ENCODE results near the gene EBF3.

The EBF3 gene

DNA sequence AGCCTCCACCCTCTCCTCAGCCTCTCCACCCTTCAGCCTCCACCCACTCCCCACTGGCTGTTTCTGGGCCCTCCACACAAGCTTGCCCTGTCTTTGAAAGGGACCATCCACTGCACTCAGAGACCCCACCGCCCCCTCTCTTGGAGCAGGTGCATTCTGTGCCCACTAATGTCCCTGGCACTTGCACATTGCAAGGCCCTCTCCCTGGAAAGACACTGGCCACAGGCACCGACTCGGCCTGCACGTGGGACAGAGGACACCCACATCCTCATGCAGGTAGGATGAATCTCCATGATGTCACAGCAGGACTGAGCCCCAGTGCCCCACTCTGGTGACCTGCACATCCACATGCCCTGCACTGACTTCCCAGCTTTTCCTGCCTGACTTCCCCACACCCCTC, 36.8 kb upstream of the EBF3 start:
- no peak overlapping the region for H2AFZ ChIP-seq (ENCODE audit: low read depth, low read length)
- no peak overlapping the region for H2BK5ac ChIP-seq (ENCODE audit: low read depth, low read length, poor library complexity, severe bottlenecking)
- 63% methylated on average over 4 of the region's 4 CpGs for WGBS
- H4K8ac ChIP-seq (ENCODE audit: low read length) = no peak overlapping the region
- no peak overlapping the region for H3K4me3 ChIP-seq (ENCODE audit: insufficient read depth in 1 of 2, low read depth in 1 of 2, low read length in 2 of 2)
- H2BK12ac ChIP-seq (ENCODE audit: low read length in 2 of 2) = no peak overlapping the region
- H2BK120ac ChIP-seq (ENCODE audit: low read depth, low read length) = no peak overlapping the region
- H3K9me3 ChIP-seq (ENCODE audit: control insufficient read depth, low read length) = peaks cover 10% of the 10 kb centered on the region
- H3K9ac ChIP-seq (ENCODE audit: low read length) = no peak overlapping the region
- H2AK5ac ChIP-seq (ENCODE audit: low read length, severe bottlenecking) = no peak overlapping the region
- no peaks in the 10 kb centered on the region for H3K4me1 ChIP-seq (ENCODE audit: control insufficient read depth, insufficient read depth, low read depth, low read length)
- no peak for DNase-seq
- H4K91ac ChIP-seq (ENCODE audit: low read length) = no peak overlapping the region
- no peak overlapping the region for H3K23ac ChIP-seq (ENCODE audit: low read length in 2 of 2)
- H3K14ac ChIP-seq (ENCODE audit: low read length in 2 of 2) = no peak overlapping the region
- no peaks in the 10 kb centered on the region for H3K27me3 ChIP-seq (ENCODE audit: control insufficient read depth in 1 of 2, insufficient read depth in 1 of 2, low read length in 2 of 2)
- no peak overlapping the region for H3K18ac ChIP-seq (ENCODE audit: low read depth in 1 of 2, low read length in 2 of 2)
- no peaks in the 10 kb centered on the region for H3K79me1 ChIP-seq (replicated peaks; ENCODE audit: low read length, poor library complexity, severe bottlenecking)
- H2BK15ac ChIP-seq (ENCODE audit: low read depth, poor library complexity, severe bottlenecking) = no peak overlapping the region
- no peak overlapping the region for H3K27ac ChIP-seq (ENCODE audit: low read length, poor library complexity, severe bottlenecking)
- no peaks in the 10 kb centered on the region for H3K36me3 ChIP-seq (ENCODE audit: control insufficient read depth in 1 of 2, insufficient read depth in 2 of 2, low read depth in 1 of 2, low read length in 2 of 2)
- no peak overlapping the region for H3K4ac ChIP-seq (ENCODE audit: low read depth in 1 of 2, low read length in 2 of 2)
- no peak overlapping the region for H3K4me2 ChIP-seq (ENCODE audit: low read length, poor library complexity, severe bottlenecking)

DNA sequence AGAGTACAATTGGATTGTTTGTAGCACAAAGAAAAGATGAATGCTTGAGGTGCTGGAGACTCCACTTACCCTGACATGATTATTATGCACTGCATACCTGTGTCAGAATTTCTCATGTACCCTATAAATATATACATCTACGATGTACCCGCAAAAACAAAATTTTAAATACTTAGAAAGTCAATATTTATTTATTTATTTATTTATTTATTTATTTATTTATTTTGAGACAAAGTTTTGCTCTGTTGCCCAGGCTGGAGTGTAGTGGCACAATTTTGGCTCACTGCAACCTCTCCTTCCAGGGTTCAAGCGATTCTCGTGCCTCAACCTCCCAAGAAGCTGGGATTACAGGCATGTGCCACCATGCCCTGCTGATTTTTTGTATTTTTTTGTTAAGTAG, 35.1 kb upstream of the EBF3 start:
- H3K4me2 ChIP-seq (ENCODE audit: low read length, poor library complexity, severe bottlenecking) = no peak overlapping the region
- H3K23ac ChIP-seq (ENCODE audit: low read length in 2 of 2) = no peak overlapping the region
- no peak overlapping the region for H2BK120ac ChIP-seq (ENCODE audit: low read depth, low read length)
- H3K4me3 ChIP-seq (ENCODE audit: insufficient read depth in 1 of 2, low read depth in 1 of 2, low read length in 2 of 2) = no peak overlapping the region
- no peaks in the 10 kb centered on the region for H3K27me3 ChIP-seq (ENCODE audit: control insufficient read depth in 1 of 2, insufficient read depth in 1 of 2, low read length in 2 of 2)
- H4K91ac ChIP-seq (ENCODE audit: low read length) = no peak overlapping the region
- no peak overlapping the region for H2BK5ac ChIP-seq (ENCODE audit: low read depth, low read length, poor library complexity, severe bottlenecking)
- H3K27ac ChIP-seq (ENCODE audit: low read length, poor library complexity, severe bottlenecking) = no peak overlapping the region
- H2BK12ac ChIP-seq (ENCODE audit: low read length in 2 of 2) = no peak overlapping the region
- H3K4me1 ChIP-seq (ENCODE audit: control insufficient read depth, insufficient read depth, low read depth, low read length) = no peaks in the 10 kb centered on the region
- no peak overlapping the region for H2AFZ ChIP-seq (ENCODE audit: low read depth, low read length)
- H2BK15ac ChIP-seq (ENCODE audit: low read depth, poor library complexity, severe bottlenecking) = no peak overlapping the region
- no peaks in the 10 kb centered on the region for H3K79me1 ChIP-seq (replicated peaks; ENCODE audit: low read length, poor library complexity, severe bottlenecking)
- no peak overlapping the region for H3K14ac ChIP-seq (ENCODE audit: low read length in 2 of 2)
- no peaks in the 10 kb centered on the region for H3K36me3 ChIP-seq (ENCODE audit: control insufficient read depth in 1 of 2, insufficient read depth in 2 of 2, low read depth in 1 of 2, low read length in 2 of 2)
- H3K9me3 ChIP-seq (ENCODE audit: control insufficient read depth, low read length) = peaks cover 3% of the 10 kb centered on the region
- no peak overlapping the region for H3K4ac ChIP-seq (ENCODE audit: low read depth in 1 of 2, low read length in 2 of 2)
- H2AK5ac ChIP-seq (ENCODE audit: low read length, severe bottlenecking) = no peak overlapping the region
- H3K18ac ChIP-seq (ENCODE audit: low read depth in 1 of 2, low read length in 2 of 2) = no peak overlapping the region
- no peak overlapping the region for H4K8ac ChIP-seq (ENCODE audit: low read length)
- WGBS = 87% methylated on average over 2 of the region's 4 CpGs
- no peak overlapping the region for H3K9ac ChIP-seq (ENCODE audit: low read length)
- no peak for DNase-seq

- Histone ChIP-seq H3K4ac (ENCODE audit: low read depth in 1 of 2, low read length in 2 of 2) (no peak overlapping the region), H3K9me3 (ENCODE audit: control insufficient read depth, low read length) (peaks cover 3% of the 10 kb centered on the region), H3K27ac (ENCODE audit: low read length, poor library complexity, severe bottlenecking) (no peak overlapping the region), H2AFZ (ENCODE audit: low read depth, low read length) (no peak overlapping the region), H2BK15ac (ENCODE audit: low read depth, poor library complexity, severe bottlenecking) (no peak overlapping the region), H3K9ac (ENCODE audit: low read length) (peak overlapping the region; percentile 80), H2BK120ac (ENCODE audit: low read depth, low read length) (no peak overlapping the region), H3K36me3 (ENCODE audit: control insufficient read depth in 1 of 2, insufficient read depth in 2 of 2, low read depth in 1 of 2, low read length in 2 of 2) (no peaks in the 10 kb centered on the region), H3K4me3 (ENCODE audit: insufficient read depth in 1 of 2, low read depth in 1 of 2, low read length in 2 of 2) (no peak overlapping the region), H3K4me2 (ENCODE audit: low read length, poor library complexity, severe bottlenecking) (no peak overlapping the region), H3K14ac (ENCODE audit: low read length in 2 of 2) (no peak overlapping the region), H3K27me3 (ENCODE audit: control insufficient read depth in 1 of 2, insufficient read depth in 1 of 2, low read length in 2 of 2) (no peaks in the 10 kb centered on the region), H3K23ac (ENCODE audit: low read length in 2 of 2) (no peak overlapping the region), H3K4me1 (ENCODE audit: control insufficient read depth, insufficient read depth, low read depth, low read length) (no peaks in the 10 kb centered on the region), H3K79me1 (replicated peaks; ENCODE audit: low read length, poor library complexity, severe bottlenecking) (no peaks in the 10 kb centered on the region), H4K8ac (ENCODE audit: low read length) (no peak overlapping the region), H2BK5ac (ENCODE audit: low read depth, low read length, poor library complexity, severe bottlenecking) (no peak overlapping the region), H2BK12ac (ENCODE audit: low read length in 2 of 2) (no peak overlapping the region), H2AK5ac (ENCODE audit: low read length, severe bottlenecking) (no peak overlapping the region), H3K18ac (ENCODE audit: low read depth in 1 of 2, low read length in 2 of 2) (no peak overlapping the region), H4K91ac (ENCODE audit: low read length) (no peak overlapping the region)
- 74% methylated on average over 1 of the region's 1 CpG for WGBS
- DNase-seq = no peak
Measured at GRCh38 chr10:129993621-129994020, 29.5 kb upstream of the EBF3 start.

DNA sequence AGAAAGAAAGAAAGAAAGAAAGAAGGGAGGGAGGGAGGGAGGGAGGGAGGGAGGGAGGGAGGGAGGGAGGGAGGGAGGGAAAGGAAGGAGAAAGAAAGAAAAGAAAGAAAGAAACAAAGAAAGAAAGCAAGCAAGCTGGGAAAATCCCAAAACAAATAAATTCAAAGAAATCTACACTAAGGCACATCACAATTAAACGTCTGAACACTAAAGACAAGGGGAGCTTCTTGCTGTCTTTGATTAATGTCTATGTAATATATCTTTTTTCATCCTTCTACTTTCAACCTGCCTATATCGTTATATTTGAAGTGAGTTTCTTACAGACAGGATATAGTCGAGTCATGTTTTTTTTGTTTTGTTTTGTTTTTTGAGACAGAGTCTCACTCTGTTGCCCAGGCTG, 28.3 kb upstream of the EBF3 start:
- no peak overlapping the region for H3K27ac ChIP-seq (ENCODE audit: low read length, poor library complexity, severe bottlenecking)
- 85% methylated on average over 2 of the region's 3 CpGs for WGBS

More for the DNA sequence above, 28.3 kb upstream of the EBF3 start:
- Histone ChIP-seq H4K91ac (ENCODE audit: low read length) (no peak overlapping the region), H3K4me2 (ENCODE audit: low read length, poor library complexity, severe bottlenecking) (no peak overlapping the region), H2BK15ac (ENCODE audit: low read depth, poor library complexity, severe bottlenecking) (no peak overlapping the region), H3K4me1 (ENCODE audit: control insufficient read depth, insufficient read depth, low read depth, low read length) (no peaks in the 10 kb centered on the region), H3K9me3 (ENCODE audit: control insufficient read depth, low read length) (peaks cover 3% of the 10 kb centered on the region), H3K4me3 (ENCODE audit: insufficient read depth in 1 of 2, low read depth in 1 of 2, low read length in 2 of 2) (no peak overlapping the region), H3K18ac (ENCODE audit: low read depth in 1 of 2, low read length in 2 of 2) (no peak overlapping the region), H3K79me1 (replicated peaks; ENCODE audit: low read length, poor library complexity, severe bottlenecking) (no peaks in the 10 kb centered on the region), H3K36me3 (ENCODE audit: control insufficient read depth in 1 of 2, insufficient read depth in 2 of 2, low read depth in 1 of 2, low read length in 2 of 2) (no peaks in the 10 kb centered on the region), H2AK5ac (ENCODE audit: low read length, severe bottlenecking) (no peak overlapping the region), H3K14ac (ENCODE audit: low read length in 2 of 2) (no peak overlapping the region), H2AFZ (ENCODE audit: low read depth, low read length) (no peak overlapping the region), H3K9ac (ENCODE audit: low read length) (no peak overlapping the region), H2BK120ac (ENCODE audit: low read depth, low read length) (no peak overlapping the region), H2BK5ac (ENCODE audit: low read depth, low read length, poor library complexity, severe bottlenecking) (no peak overlapping the region), H3K23ac (ENCODE audit: low read length in 2 of 2) (no peak overlapping the region), H3K27me3 (ENCODE audit: control insufficient read depth in 1 of 2, insufficient read depth in 1 of 2, low read length in 2 of 2) (no peaks in the 10 kb centered on the region), H3K4ac (ENCODE audit: low read depth in 1 of 2, low read length in 2 of 2) (no peak overlapping the region), H2BK12ac (ENCODE audit: low read length in 2 of 2) (no peak overlapping the region), H4K8ac (ENCODE audit: low read length) (no peak overlapping the region)
- no peak for DNase-seq
